Measurements from ENCODE around the gene PPP2R2B.

DNA sequence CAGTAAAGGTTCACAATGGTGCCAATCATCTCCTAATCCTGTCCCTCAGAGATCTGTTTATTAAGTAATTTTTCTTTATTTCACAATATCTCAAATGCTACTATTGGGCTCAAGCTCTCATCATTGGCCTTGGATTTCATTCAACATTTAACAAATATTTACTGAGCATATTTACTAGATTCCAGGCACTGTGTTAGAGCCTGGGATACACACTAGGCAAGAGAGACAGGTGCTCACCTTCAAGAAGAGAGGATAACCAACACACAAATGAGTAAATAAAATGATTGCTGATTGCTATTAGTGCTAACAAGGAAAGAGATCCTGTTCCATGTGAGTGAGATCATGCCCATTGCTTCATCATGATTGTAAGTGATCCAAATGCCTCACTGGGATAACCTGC is 27.4 kb downstream of the PPP2R2B start:
- TF ChIP-seq, protein P1, sequence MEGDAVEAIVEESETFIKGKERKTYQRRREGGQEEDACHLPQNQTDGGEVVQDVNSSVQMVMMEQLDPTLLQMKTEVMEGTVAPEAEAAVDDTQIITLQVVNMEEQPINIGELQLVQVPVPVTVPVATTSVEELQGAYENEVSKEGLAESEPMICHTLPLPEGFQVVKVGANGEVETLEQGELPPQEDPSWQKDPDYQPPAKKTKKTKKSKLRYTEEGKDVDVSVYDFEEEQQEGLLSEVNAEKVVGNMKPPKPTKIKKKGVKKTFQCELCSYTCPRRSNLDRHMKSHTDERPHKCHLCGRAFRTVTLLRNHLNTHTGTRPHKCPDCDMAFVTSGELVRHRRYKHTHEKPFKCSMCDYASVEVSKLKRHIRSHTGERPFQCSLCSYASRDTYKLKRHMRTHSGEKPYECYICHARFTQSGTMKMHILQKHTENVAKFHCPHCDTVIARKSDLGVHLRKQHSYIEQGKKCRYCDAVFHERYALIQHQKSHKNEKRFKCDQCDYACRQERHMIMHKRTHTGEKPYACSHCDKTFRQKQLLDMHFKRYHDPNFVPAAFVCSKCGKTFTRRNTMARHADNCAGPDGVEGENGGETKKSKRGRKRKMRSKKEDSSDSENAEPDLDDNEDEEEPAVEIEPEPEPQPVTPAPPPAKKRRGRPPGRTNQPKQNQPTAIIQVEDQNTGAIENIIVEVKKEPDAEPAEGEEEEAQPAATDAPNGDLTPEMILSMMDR (IDR thresholded peaks at IDR 0.05), result no peak
- TF ChIP-seq POLR2AphosphoS5 (IDR thresholded peaks at IDR 0.05) (no peak), POLR2A (IDR thresholded peaks at IDR 0.05; ENCODE audit: low read depth) (no peak)

Measured in esophagus muscularis mucosa (tissue), 3 donors.